Measurements from ENCODE around the gene SNF8. TPM values are rescaled to one million over a fixed set of nuclear protein-coding genes. Genes with fewer than 3 reads are reported as not detected.
"Not testable (repeated sequence)": the region's sequence is repeated elsewhere in the genome, so short reads cannot be mapped to it uniquely, and the experiment has no call there.

Gene SNF8
- total and polyA plus RNA-seq, 5 donors: 83.7 to 124 (median 108) TPM

DNA sequence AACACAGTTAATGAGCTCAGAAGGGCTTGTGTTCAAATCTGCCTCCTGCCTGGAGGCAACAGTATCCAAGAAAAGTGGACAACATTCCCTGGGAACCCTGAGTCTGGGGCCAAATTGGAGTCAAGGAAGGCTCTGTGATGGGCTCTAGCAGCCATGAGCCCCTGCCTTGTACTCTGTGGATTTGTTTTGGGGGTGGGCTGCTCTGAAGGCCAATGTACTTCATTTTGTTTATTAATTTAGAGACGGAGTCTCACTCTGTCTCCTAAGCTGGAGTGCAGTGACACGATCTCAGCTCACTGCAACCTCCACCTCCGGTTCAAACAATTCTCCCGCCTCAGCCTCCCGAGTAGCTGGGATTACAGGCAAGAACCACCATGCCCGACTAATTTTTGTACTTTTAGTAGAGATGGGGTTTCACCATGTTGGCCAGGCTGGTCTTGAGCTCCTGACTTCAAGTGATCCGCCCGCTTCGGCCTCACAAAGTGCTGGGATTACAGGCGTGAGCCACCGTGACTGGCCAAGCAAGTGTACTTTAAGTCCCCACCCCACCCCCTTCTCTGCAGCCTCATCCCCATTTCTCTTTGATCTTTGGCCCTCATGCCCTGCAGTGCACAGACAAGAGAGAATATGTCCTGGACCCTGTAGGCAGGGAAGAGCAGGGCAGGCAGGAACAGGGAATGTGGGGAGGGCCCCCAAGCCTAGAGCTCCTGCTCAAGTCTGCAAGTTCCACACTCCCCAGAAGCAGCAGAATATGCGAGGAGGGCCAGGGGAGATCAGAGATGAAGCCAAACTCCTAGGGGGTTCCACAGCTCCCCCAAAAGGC, 26.4 kb upstream of the SNF8 start:
- no peak overlapping the region for H3K4me3 ChIP-seq (ENCODE audit: low read length)
- WGBS: 86% methylated on average over 12 of the region's 12 CpGs
- no peak overlapping the region for H3K27ac ChIP-seq (ENCODE audit: low read length)
- peaks cover 2% of the 10 kb centered on the region for H3K27me3 ChIP-seq (ENCODE audit: control insufficient read depth, insufficient read depth)
- intact Hi-C loops (cut with DNase I): no loop called here
- H3K4me1 ChIP-seq (ENCODE audit: control insufficient read depth, insufficient read depth, low read length): no peaks in the 10 kb centered on the region
- H3K9me3 ChIP-seq (ENCODE audit: control insufficient read depth, low read length): no peaks in the 10 kb centered on the region
- ATAC-seq (no peak), DNase-seq (no peak)

DNA sequence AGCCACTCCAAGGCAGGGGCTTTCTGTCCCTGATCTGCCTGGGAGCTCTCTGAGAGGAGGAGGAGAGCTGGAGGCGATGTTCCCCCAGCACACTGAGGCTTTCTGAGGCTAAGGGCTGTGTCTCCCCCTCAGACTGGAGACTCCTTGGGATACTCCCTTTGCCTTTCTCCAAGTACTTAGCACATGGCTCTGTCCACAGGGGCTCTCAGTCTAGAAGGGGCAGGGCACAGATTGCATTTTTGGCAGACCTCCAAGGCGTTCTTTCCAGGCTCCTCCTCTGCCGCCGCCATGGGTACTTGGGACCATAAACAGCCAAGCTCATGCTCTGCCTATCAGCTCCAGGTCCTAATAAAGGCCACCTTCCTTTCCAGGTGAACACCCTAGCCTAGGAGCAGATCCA, 25.6 kb upstream of the SNF8 start:
- Histone ChIP-seq H3K27me3 (ENCODE audit: control insufficient read depth, insufficient read depth) (peaks cover 2% of the 10 kb centered on the region), H3K4me1 (ENCODE audit: control insufficient read depth, insufficient read depth, low read length) (no peaks in the 10 kb centered on the region), H3K27ac (ENCODE audit: low read length) (no peak overlapping the region), H3K4me3 (ENCODE audit: low read length) (no peak overlapping the region), H3K9me3 (ENCODE audit: control insufficient read depth, low read length) (no peaks in the 10 kb centered on the region)
- ATAC-seq (no peak), DNase-seq (no peak)
- intact Hi-C loops (cut with DNase I): no loop called here
- WGBS: 19% methylated on average over 4 of the region's 4 CpGs

DNA sequence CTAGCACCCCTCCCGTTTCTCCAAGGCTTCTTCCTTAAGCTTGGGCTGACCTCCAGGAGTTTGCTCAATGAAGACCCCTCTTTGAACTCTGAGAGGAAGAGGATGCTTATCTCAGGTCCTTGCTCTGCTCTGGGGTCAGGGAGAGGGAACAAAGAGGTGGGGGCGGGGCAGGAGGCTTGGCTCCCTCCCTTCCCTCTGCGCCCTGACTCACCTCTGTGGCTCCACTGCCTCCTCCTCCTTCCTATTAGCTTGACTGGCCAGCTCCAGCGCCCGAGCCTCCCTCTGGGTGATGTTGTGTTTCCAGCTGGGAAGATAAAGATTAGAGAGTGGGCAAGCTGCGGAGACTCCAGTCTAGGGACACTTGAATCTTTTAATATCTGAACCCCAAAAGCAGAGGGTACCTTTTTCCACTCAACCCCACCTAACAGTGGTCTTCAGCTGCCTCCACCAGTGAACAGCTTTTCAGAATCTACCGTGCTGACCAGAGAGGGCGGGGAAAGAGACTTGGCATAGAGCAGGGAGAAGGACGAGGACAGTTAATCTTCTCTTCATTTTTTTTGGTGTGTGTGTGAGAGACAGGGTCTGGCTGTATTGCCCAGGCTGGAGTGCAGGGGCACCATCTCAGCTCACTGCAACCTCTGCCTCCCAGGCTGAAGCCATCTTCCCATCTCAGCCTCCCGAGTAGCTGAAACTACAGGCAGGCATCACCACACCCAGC, 17.0 kb upstream of the SNF8 start:
- Histone ChIP-seq H3K27ac (ENCODE audit: low read length) (no peak overlapping the region), H3K9me3 (ENCODE audit: control insufficient read depth, low read length) (no peaks in the 10 kb centered on the region), H3K4me1 (ENCODE audit: control insufficient read depth, insufficient read depth, low read length) (no peaks in the 10 kb centered on the region), H3K4me3 (ENCODE audit: low read length) (no peak overlapping the region), H3K27me3 (ENCODE audit: control insufficient read depth, insufficient read depth) (no peaks in the 10 kb centered on the region)
- DNase-seq (no peak), ATAC-seq (no peak)
- 27% methylated on average over 10 of the region's 10 CpGs for WGBS
- intact Hi-C loops (cut with DNase I): no loop called here

DNA sequence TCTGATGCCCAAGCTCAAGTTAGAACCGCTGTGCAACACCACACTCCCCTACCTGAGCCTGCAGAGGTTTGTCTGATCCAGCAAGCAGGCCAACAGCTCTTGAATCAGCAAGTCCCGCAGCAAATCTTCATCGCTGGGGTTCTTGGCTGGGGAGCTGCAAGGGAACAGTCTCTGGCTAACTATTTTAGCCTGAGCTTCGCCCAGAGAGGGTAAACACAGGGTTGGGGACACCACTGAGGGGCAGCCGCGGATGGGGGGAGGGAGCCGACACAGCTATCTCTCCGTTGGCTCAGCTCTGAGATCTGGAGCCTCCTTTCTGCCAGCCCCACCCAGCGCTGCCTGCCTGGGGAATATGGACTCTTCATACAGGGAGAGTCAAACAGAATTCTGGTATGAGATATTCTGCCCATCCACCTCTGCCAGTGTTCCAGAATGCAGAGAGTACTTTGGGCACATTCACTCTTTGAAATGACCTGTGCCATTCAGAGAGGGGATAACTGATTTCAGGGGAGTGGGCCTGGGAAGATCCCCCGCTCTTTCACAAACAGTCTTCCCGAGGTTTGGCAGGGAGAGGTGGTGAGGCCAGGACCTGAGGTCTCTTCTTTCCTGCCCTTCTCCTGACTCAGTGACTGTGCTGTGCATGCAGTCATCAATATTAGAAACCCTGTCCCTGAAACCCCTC, 16.3 kb upstream of the SNF8 start:
- H3K27ac ChIP-seq (ENCODE audit: low read length): no peak overlapping the region
- ATAC-seq (no peak), DNase-seq (no peak)
- H3K27me3 ChIP-seq (ENCODE audit: control insufficient read depth, insufficient read depth): no peaks in the 10 kb centered on the region
- H3K4me3 ChIP-seq (ENCODE audit: low read length): no peak overlapping the region
- 20% methylated on average over 11 of the region's 11 CpGs for WGBS
- no peaks in the 10 kb centered on the region for H3K4me1 ChIP-seq (ENCODE audit: control insufficient read depth, insufficient read depth, low read length)
- intact Hi-C loops (cut with DNase I): no loop called here
- H3K9me3 ChIP-seq (ENCODE audit: control insufficient read depth, low read length): no peaks in the 10 kb centered on the region

DNA sequence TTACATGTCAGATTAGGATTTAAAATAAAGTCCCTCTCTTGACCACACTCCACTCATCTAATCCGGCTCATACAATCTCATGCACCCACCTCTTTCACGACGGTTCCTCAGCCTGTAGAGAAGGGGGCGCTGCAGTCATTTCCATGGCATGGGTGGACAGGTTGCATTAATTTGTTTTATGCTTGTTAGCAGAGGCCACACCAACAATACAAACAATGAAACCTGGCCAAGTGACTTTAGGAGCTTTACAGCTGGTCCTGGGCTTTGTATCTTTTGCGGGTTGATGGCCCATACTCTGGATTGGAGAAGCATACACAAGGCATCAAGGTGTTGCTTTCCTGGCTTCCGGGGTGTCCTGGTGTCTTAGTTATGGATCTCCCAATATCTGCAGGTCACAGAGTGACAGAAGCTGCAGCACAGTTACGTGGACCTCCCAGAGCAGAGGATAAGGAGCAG, 9.7 kb upstream of the SNF8 start:
- no peaks in the 10 kb centered on the region for H3K9me3 ChIP-seq (ENCODE audit: control insufficient read depth, low read length)
- no peaks in the 10 kb centered on the region for H3K27me3 ChIP-seq (ENCODE audit: control insufficient read depth, insufficient read depth)
- no peak overlapping the region for H3K4me3 ChIP-seq (ENCODE audit: low read length)
- WGBS: 32% methylated on average over 7 of the region's 7 CpGs
- DNase-seq (no peak), ATAC-seq (no peak)
- intact Hi-C loops (cut with DNase I): no loop called here
- no peaks in the 10 kb centered on the region for H3K4me1 ChIP-seq (ENCODE audit: control insufficient read depth, insufficient read depth, low read length)
- no peak overlapping the region for H3K27ac ChIP-seq (ENCODE audit: low read length)

DNA sequence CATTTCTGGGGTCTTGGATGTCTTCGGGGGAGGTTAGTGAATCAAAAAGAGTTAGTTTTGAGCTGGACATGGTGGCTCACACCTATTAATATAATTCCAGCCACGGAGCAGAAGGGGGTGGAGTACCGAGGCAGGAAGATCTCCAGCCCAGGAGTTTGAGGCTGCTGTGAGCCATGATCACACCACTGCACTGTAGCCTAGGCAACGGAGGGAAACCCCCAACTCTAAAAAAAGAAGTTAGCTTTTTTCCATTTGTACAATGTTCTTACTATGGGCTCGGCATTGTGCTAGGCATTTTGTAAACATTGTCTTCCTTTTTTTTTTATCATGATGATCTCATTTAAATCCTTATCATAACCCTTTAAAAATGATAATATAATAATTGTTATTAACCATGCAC, 8.3 kb upstream of the SNF8 start:
- Histone ChIP-seq H3K27ac (ENCODE audit: low read length) (no peak overlapping the region), H3K4me1 (ENCODE audit: control insufficient read depth, insufficient read depth, low read length) (no peaks in the 10 kb centered on the region), H3K27me3 (ENCODE audit: control insufficient read depth, insufficient read depth) (no peaks in the 10 kb centered on the region), H3K4me3 (ENCODE audit: low read length) (no peak overlapping the region), H3K9me3 (ENCODE audit: control insufficient read depth, low read length) (no peaks in the 10 kb centered on the region)
- no peak for ATAC-seq
- 36% methylated on average over 5 of the region's 5 CpGs for WGBS
- intact Hi-C loops (cut with DNase I): no loop called here
- DNase-seq: no peak

DNA sequence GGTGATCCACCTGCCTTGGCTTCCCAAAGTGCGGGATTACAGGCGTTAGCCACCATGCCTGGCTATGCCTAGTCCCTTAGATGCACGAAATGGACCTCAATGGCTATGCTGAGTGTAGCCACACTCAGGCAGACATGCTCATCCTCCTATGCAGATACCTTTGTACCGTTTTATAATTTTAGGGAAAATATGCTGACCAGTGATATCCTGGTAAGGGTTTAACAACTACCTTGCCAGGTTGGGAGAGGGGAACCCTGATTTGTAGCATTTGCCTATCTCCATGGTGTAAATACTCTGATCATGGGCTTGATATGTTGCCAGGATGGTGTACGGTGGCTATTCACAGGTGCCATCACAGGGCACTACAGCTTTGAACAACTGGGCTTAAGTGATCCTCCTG, 6.9 kb upstream of the SNF8 start:
- H3K4me3 ChIP-seq (ENCODE audit: low read length): no peak overlapping the region
- DNase-seq (no peak), ATAC-seq (no peak)
- no peak overlapping the region for H3K27ac ChIP-seq (ENCODE audit: low read length)
- intact Hi-C loops (cut with DNase I): no loop called here
- H3K9me3 ChIP-seq (ENCODE audit: control insufficient read depth, low read length): no peaks in the 10 kb centered on the region
- H3K4me1 ChIP-seq (ENCODE audit: control insufficient read depth, insufficient read depth, low read length): no peaks in the 10 kb centered on the region
- H3K27me3 ChIP-seq (ENCODE audit: control insufficient read depth, insufficient read depth): no peaks in the 10 kb centered on the region
- 79% methylated on average over 5 of the region's 5 CpGs for WGBS

DNA sequence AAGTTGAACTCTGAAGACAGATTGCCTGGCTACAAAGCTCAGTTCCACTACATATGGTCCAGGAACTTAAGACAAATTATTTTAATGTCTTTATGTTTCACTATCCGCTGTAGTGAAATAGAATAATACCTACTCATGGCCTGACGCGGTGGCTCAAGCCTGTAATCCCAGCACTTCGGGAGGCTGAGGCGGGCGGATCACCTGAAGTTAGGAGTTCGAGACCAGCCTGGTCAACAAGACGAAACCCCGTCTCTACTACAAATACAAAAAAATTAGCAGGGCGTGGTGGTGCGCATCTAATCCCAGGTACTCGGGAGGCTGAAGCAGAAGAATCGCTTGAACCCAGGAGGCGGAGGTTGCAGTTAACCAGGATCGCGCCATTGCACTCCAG, 614 bp upstream of the SNF8 start:
- H3K27me3 ChIP-seq (ENCODE audit: control insufficient read depth, insufficient read depth); H3K27ac ChIP-seq (ENCODE audit: low read length); H3K9me3 ChIP-seq (ENCODE audit: control insufficient read depth, low read length); DNase-seq; intact Hi-C loops (cut with DNase I); H3K4me1 ChIP-seq (ENCODE audit: control insufficient read depth, insufficient read depth, low read length); ATAC-seq: not testable (repeated sequence)
- 90% methylated on average over 16 of the region's 16 CpGs for WGBS
- peak overlapping the region; percentile 86 for H3K4me3 ChIP-seq (ENCODE audit: low read length)

DNA sequence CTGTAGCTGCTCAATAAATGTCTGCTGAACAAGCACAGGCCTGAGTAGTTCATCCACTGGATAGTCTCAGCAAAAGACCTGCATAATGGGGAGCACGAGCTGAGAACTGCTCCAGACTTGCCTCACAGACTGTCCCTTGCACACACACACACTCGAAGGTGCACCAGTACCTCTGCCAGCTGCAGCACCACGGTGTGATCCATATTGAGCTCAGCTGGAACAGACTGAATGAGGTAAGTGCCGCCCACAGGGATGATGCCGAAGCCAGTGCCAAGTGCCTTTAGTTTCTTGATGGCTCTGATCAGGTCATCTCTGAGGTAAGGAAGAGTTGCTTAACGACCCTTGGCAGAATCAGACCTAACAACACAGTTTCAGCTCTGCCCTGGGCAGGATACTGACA, 11.6 kb downstream of the SNF8 start:
- ATAC-seq (no peak), DNase-seq (no peak)
- WGBS: 92% methylated on average over 6 of the region's 6 CpGs
- no peak overlapping the region for H3K4me3 ChIP-seq (ENCODE audit: low read length)
- H3K9me3 ChIP-seq (ENCODE audit: control insufficient read depth, low read length): no peaks in the 10 kb centered on the region
- H3K27ac ChIP-seq (ENCODE audit: low read length): no peak overlapping the region
- no peaks in the 10 kb centered on the region for H3K4me1 ChIP-seq (ENCODE audit: control insufficient read depth, insufficient read depth, low read length)
- intact Hi-C loops (cut with DNase I): no loop called here
- H3K27me3 ChIP-seq (ENCODE audit: control insufficient read depth, insufficient read depth): no peaks in the 10 kb centered on the region

DNA sequence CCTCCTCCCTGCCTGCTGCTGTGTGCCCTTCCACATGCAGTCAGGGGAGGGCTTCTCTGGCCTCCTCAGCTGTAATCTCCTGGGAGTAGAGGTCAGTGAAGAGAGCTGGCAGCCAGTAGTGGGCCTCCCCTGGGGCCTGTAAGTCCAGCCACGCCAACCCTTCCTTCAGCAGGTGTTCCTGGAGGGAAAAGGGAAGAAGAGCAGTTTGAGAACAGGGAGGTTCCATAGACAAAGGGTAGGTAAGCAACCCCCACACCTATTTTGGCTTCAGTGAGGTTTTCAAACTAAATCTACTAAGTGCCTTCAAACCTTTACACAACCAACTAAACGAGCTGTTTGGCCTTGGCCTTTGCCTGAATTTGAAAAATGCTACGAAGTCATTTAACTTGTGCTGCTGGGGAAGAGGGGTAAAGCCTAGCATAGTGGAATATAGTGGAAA, 14.2 kb downstream of the SNF8 start:
- no peaks in the 10 kb centered on the region for H3K27me3 ChIP-seq (ENCODE audit: control insufficient read depth, insufficient read depth)
- no peak overlapping the region for H3K4me3 ChIP-seq (ENCODE audit: low read length)
- no peaks in the 10 kb centered on the region for H3K9me3 ChIP-seq (ENCODE audit: control insufficient read depth, low read length)
- DNase-seq: no peak
- ATAC-seq: no peak
- intact Hi-C loops (cut with DNase I): no loop called here
- no peaks in the 10 kb centered on the region for H3K4me1 ChIP-seq (ENCODE audit: control insufficient read depth, insufficient read depth, low read length)
- 54% methylated on average over 3 of the region's 3 CpGs for WGBS
- H3K27ac ChIP-seq (ENCODE audit: low read length): no peak overlapping the region

DNA sequence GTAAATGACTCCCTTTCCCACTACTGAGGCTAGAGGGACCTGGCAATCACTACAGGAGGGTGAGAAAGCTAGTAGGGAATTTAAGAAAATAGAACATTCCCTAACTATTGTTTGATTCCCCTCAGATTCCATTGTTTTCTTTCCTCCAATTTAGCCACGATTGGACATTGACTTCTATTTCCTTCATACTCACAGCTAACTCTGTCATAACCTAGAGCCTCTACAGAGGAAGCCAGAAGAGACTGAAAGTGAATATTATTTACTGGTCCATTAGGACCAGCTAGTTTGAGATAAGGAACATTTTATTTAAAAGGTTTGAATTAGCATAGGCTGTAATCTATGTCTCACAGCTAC, 14.9 kb downstream of the SNF8 start:
- Histone ChIP-seq H3K27me3 (ENCODE audit: control insufficient read depth, insufficient read depth) (no peaks in the 10 kb centered on the region), H3K27ac (ENCODE audit: low read length) (no peak overlapping the region), H3K4me1 (ENCODE audit: control insufficient read depth, insufficient read depth, low read length) (no peaks in the 10 kb centered on the region), H3K4me3 (ENCODE audit: low read length) (no peak overlapping the region), H3K9me3 (ENCODE audit: control insufficient read depth, low read length) (no peaks in the 10 kb centered on the region)
- DNase-seq (no peak), ATAC-seq (no peak)
- intact Hi-C loops (cut with DNase I): no loop called here
- WGBS: 54% methylated on average over 1 of the region's 1 CpG
